ENCODE measurements around the gene KRT8.

- TF ChIP-seq CTCF (IDR thresholded peaks at IDR 0.05; ENCODE audit: insufficient read depth, low read length) = no peak
- TF ChIP-seq, protein P1, sequence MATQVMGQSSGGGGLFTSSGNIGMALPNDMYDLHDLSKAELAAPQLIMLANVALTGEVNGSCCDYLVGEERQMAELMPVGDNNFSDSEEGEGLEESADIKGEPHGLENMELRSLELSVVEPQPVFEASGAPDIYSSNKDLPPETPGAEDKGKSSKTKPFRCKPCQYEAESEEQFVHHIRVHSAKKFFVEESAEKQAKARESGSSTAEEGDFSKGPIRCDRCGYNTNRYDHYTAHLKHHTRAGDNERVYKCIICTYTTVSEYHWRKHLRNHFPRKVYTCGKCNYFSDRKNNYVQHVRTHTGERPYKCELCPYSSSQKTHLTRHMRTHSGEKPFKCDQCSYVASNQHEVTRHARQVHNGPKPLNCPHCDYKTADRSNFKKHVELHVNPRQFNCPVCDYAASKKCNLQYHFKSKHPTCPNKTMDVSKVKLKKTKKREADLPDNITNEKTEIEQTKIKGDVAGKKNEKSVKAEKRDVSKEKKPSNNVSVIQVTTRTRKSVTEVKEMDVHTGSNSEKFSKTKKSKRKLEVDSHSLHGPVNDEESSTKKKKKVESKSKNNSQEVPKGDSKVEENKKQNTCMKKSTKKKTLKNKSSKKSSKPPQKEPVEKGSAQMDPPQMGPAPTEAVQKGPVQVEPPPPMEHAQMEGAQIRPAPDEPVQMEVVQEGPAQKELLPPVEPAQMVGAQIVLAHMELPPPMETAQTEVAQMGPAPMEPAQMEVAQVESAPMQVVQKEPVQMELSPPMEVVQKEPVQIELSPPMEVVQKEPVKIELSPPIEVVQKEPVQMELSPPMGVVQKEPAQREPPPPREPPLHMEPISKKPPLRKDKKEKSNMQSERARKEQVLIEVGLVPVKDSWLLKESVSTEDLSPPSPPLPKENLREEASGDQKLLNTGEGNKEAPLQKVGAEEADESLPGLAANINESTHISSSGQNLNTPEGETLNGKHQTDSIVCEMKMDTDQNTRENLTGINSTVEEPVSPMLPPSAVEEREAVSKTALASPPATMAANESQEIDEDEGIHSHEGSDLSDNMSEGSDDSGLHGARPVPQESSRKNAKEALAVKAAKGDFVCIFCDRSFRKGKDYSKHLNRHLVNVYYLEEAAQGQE (IDR thresholded peaks at IDR 0.05; ENCODE audit: insufficient replicate concordance, low read depth) = no peak
These were observed 16.8 kb upstream of the KRT8 start for GRCh38 chr12:52921488-52922165.
